IPS-NIHi7 (cell line): Measurements from ENCODE around the gene BIN1.
A peak's percentile ranks its signal among the peaks of the same experiment; 100 is the strongest.

Experiments used
- DNase-seq: peaks from one replicate; pipeline ENCODE4 v3.0.0; 2012; ENCODE audit warnings: mixed read lengths; ENCODE audit errors: extremely low spot score

Gene BIN1

DNA sequence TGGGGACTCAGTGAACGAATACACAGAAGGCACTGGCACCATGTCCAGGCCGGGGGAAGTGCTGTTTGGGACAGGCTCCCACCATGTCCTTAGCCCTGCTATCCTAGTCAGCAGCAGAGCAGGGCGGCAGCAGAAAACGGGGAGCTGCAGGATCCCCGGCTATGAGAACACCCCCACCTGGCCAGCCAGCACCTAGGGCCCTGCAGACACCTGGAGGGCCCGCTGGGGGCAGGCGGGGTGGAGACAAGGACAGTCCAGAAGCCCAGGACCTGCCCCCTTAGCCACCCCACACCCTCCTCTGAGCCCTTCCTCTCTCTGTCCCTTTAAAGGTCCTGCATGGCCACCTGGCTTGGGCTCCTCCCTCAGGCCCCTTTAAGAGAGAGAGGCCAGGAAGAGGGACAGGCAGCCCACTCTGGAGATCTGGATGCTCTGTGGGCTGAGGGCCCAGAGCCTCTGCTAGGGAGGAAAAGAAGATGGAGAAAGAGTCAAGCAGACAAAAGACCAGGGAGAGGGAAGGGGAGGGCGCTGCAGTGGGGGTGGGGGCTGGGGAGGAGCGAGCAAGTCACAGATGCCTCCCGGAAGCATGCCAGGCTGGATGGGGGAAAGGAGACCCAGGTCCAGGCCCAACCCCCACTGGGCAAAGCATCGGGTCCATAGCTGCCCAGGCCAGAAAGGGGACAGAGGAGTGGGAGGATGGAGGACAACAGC lies 48.6 kb downstream of the BIN1 start:
- DNase-seq: no peak

GRCh38 chr2:127057371-127058245 lies 49.3 kb downstream of the BIN1 start:
- DNase-seq: no peak

GRCh38 chr2:127056631-127057370 lies 50.2 kb downstream of the BIN1 start:
- no peak for DNase-seq

GRCh38 chr2:127056086-127056485 lies 50.9 kb downstream of the BIN1 start:
- no peak for DNase-seq

GRCh38 chr2:127055786-127056076 lies 51.2 kb downstream of the BIN1 start:
- DNase-seq: no peak

GRCh38 chr2:127054996-127055785 lies 51.8 kb downstream of the BIN1 start:
- no peak for DNase-seq

DNA sequence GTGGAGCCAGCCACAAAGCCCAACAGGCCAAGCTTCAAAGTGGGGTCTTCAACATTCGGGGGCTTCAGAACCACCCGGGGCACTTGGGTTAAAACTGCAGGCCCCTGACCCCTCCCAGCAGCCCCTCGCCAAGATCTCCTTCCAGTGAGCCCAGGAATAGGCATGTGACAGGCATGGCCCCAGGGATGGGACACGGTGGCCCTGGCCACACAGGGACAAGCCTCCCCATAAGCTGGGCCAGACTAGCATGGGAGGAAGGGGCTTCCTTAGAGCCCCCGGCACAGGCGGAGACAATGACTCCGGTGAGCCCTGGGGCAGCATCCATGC lies 52.4 kb downstream of the BIN1 start:
- no peak for DNase-seq

GRCh38 chr2:127053731-127054603 lies 53.0 kb downstream of the BIN1 start:
- DNase-seq: no peak

- DNase-seq: no peak
Observed at GRCh38 chr2:127052771-127053691, 53.9 kb downstream of the BIN1 start.

GRCh38 chr2:127052057-127052770 lies 54.7 kb downstream of the BIN1 start:
- no peak for DNase-seq

DNA sequence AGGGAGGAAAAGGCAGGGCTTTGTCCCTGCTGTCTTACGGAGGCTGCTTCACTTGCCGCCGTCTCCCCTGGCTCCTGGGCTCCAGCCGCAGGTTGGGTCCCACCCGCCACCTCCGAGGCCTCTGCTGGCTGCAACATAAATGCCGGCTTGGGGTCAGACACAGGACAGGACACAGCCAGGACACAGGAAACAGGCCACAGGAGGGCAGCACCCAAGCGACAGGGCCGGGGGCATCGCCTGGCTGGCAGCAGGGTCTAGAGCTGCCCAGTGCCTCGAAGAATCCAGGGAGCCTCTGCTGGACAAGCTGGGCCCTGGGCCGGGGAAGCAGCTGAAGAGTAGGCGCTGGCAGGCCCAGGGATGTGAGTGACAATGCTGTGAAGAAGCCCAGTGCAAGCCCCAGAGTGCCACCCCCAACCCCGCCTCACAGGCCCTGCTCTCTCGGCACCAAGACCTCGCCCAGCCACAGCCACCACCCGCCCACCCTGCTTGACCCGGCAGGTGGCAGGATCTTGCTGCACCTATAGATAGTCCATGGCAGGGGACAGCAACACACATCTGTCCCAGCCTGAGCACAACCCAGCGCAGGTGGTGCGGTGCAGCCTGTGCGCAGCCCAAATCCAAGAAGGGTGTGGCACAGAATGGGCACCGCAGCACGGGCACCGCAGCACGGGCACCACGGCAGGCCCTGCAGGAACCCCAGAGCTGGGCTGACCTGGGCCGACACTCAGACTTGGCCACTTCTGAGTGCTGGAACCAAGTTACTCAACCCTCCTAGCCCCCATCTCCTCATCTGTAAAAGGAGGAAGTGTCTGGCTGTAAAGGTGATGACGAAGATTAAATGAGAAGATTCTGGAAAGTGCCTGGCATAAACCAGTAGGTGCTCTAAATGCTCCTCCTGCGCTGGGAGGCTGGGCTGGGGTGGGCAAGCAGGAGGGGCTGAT lies 55.6 kb downstream of the BIN1 start:
- no peak for DNase-seq

DNA sequence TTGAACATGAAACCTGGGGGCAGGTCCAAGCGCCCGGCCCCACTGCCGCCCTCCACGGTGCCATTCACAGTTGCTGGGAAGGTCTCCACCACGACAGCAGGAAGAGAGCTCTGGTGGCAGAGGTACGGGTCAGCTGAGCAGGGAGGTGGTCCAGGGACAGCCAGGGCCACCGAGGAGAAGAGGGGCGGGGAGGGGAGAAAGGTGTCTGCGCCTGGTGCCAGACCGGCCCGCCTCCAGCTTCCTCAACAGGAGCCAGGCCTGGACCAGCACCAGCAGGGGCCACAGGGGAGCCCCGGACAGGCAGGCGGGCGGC lies 56.2 kb downstream of the BIN1 start:
- no peak for DNase-seq

- peak; percentile 95 for DNase-seq
Observed at GRCh38 chr2:127049927-127050802, 56.8 kb downstream of the BIN1 start.

DNA sequence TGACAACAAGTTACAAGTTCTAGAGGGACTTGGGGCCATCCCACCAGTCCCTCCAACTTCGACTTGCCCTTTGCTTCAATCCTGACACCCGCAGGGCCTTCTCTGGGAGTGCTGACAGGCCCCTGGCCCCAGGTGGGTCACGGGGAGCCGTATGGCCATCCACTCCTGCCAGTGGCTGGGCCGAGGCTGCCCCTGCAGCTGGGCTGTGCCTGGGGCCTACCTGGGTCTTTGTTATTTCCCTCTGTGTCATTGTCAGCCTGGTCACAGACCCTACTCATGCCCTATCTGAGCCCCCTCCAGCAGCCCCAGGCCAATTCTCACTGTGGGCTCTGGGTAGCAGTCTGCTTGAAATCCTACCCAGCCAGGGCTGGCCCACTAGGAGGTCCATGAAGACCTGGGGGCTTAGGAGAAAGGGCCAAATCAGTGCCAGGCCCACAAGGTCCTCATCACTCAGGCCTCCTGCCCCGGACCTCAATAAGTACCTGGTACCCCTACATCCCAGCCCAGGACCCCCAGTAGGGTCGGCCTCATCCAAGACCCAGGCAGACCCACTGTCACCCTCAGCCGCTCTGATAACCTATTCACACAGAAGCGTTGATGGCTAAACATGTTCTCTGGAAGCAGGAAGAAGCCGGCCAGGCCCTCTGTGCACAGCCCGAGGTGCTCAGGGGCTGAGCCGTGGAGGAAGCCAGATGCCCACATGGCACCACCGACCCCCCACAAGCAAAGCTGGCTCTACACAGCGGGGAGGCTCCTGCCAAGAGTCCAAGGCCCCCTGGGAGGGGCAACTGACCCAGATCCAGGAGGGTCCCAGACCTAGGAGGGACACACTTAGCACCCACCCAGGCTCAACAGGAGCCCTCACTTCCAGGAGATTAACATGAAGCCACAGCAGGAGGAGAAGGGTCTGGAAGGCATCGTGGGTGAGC lies 57.7 kb downstream of the BIN1 start:
- no peak for DNase-seq

- no peak for DNase-seq
Observed at GRCh38 chr2:127048618-127048935, 58.4 kb downstream of the BIN1 start.
